GM18873 (cell line): Measurements from ENCODE around the gene RCOR3.
"Not testable (repeated sequence)": the region's sequence is repeated elsewhere in the genome, so short reads cannot be mapped to it uniquely, and the experiment has no call there.

ENCODE experiments used
- ATAC-seq: cut with Tn5 transposase; IDR thresholded peaks from one replicate; pipeline ENCODE4 v1.9.1; 2021; ENCODE audit warnings: mild to moderate bottlenecking, moderate library complexity, moderate number of reproducible peaks; ENCODE audit not compliant: unreplicated experiment, low FRiP score

The RCOR3 gene

DNA sequence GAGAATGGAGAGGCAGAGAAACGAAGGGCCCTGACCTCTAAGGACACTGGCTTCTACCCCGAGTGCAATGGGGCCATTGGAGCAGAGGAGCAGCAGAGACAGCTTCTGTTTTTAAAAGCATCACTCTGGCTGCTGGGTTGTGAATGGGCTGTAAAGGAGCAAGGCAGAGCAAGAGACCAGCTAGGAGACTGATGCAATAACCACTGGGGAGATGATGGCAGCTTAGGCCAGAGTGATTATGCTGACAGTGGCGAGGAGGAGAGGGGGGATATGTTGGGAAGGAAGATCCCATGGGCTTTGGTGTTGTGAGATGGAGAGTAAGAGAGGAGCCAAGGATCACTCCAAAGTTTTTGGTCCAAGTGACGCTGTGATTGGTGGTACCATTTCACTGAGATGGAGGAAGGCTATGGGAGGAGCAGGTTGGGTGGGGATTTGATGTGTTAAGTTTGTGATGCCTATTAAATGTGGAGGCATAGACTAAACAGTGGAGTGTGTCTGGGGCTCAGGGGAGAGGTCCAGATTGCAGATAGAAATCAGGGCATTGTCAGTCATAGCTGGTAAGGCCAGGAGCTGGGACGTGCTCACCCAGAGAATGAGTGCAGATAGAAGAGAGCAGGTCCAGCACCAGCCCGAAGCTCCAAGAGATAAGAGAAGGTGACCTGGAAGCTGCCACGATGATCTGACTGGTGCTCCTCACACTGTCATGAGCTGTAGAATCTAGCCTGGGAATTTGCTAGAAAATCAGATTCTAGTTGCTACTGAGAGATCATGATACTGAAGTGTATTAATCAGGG, 78.5 kb downstream of the RCOR3 start:
- no peak for ATAC-seq

DNA sequence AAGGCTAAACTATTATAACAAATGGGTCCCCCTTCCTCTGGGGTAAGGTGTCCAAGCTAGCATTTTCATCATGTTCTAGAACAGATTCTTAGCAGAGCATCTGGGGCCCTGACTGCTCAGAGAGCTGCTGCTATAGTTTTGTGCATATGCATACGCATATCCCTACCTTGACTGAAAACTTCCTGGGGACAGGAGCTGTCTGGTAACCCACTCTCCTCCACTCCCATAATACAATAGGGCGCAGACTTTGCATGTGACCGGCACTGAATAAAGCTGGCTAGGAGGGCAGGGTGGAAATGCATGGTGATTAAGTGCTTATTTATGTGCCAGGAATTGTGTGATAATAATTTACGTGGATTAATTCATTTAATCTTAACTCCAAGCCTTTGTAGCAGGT, 79.1 kb downstream of the RCOR3 start:
- no peak for ATAC-seq

DNA sequence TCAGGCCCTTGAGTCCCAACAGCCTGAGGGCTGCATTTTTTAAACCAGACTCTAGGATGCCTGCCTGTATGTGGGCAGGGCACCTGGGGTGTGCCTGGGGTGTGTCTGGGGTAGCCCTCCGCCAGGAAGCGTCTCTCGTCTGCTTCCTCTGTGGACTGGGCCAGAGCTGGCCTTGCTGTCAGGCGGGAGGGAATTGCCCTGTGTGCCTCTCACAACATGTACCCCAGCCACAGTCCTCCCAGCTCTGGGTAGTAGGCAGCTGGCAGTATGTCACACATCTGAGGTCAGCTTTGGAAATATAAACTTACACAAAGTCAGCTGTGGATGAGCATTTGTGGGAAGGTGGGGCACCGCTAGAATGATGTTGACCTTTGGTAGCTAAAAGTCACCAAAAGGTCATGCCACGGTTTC, 80.5 kb downstream of the RCOR3 start:
- ATAC-seq = no peak

DNA sequence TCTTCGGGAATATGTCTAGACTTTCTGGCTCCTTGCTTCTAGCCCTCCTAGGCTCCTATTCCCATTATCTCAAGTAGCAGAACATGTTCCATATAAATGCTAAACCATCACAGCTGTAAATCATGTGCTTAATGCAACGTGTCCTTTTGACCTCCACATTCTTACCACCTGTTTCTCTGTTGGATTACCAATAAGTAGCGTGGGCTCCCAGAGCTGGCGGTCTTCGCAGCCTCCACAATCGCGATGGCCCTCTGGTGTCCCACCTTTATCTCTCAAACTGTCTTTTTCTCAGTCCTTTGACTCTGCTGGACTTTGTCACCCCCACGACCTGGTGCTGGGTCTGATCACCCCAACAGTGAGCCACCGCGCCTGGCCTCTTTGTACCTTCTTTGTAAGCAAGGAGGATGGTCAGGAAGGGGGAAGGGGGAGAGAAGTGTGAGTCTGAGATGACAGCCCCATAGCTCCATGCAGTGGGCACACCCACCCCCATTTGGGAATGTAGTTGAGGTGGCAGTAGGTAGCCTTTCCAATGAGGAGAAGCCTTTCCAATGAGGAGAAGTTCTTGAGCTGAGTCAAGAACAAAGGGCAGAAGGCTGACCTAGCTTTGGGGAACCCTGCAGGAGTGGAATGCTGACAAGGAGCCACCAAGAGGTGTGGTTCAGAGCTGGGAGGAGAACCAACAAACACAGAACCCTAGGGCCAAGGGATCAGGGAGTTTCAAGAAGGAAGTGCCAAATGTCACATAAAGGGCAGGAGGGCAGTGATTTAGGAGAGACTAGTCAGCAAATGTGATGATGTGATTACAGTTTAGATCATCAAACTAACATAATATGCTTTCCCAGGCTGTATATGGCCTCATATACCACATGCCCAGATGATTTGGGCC, 81.7 kb downstream of the RCOR3 start:
- ATAC-seq = no peak

DNA sequence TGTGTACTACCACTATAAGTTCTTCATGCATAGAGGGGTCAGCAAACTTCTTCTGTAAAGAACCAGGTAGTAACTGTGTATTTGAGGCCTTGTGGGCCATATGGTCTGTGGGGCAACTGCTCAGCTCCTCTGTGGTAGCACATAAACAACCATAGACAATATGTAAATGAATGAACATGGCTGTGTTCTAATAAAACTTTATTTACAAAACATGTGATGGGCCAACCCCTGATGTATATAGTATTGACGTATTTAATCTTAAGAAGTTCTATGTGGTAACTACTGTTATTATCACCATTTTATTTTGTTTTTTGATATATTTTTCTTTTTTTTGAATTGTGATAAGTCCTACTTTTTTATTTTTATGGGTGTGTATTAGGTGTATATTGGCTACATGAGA, 82.8 kb downstream of the RCOR3 start:
- no peak for ATAC-seq

DNA sequence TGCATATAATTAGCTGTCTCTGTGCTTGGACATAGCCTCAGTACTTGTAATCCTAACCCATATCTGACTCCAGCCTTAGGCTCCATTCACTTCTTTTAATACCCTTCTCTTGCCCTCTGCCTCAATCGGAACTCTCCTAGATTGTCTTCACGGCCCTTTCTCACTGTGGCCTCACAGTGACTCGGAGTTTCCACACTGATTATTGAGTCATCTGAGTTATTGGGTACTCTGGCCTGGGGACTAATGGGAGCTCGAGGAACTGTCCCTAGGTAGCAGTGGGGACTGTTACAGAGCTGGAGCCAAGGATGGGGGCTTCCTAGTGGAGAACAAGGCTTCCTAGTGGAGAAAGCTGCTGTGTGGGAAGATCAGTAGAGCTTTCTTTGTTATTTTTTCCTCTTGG, 84.4 kb downstream of the RCOR3 start:
- ATAC-seq = no peak

DNA sequence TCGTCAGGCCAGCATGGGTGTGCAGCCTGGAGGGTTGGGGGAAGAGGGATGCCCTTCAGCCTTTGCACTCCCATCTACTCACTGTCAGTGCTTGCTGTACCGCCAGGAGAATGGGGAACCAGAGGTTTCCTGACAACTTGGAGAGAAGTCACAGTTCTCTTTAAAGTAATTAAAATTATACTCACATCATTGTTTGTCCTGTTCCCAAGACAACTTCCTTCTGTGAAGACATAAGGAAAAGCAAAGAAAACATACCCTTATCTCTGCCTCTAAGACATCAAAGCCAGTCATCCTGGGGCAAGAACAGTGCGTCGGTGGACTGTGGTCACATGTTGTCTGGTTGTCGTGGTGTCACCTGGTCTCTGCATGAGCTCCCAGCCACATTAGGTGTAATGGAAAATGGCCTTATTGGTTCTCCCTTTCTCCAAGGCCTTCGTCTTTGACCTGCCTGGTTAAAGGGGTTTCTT, 85.0 kb downstream of the RCOR3 start:
- ATAC-seq = no peak

DNA sequence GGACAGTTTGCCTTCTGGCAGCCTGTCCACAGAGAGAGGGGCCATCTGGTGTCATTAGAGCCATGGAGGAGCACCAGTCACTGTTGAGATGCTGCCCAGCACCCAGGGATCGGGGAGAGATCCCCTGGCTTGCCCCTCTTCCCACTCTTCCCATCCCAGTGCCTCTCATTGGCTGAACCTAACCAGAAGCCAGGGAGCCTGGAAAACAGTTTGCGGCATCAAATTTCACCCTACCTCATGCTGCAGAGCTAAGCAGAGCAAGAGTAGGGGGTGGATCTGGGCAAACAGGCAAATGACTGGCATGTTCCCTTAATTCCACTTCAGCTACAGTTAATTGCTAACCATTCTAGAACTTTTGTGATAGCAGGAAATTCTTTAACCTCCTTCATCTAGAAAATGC, 86.6 kb downstream of the RCOR3 start:
- no peak for ATAC-seq

DNA sequence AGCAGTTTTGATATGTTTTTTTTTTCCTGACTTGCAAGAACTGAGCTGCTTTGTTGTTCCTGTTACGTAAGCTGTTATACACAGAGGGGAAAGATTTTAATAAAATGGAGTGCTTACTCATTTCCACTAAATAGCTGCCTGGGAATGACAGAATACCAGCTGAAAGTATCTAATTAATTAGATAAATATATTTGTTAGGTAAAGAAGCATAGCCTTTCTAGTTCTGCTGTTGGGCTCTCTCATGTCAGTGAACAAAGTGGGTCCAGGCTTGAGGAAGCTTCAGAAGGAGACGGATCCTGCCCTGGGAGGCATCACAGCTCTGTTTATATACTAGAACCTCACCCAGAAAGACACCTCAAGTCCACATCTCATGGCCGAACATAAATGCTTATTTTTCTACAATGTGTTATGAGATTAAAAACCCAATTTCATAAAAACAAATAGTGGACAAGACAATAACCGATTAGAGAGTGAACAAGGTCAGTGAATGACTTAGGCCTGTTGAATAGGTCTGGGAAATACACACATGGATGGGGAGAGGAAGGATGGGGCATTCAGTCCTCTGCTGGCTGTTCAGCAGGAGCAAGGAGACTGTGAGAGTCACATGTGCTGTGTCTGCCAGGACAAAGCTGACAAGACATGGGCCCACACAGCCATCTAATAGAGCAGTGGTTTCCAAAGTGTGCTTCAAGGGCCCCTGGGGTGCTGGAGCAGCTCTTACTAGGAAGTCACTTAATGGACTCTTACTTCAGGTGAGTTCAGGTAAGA, 88.1 kb downstream of the RCOR3 start:
- ATAC-seq = no peak

DNA sequence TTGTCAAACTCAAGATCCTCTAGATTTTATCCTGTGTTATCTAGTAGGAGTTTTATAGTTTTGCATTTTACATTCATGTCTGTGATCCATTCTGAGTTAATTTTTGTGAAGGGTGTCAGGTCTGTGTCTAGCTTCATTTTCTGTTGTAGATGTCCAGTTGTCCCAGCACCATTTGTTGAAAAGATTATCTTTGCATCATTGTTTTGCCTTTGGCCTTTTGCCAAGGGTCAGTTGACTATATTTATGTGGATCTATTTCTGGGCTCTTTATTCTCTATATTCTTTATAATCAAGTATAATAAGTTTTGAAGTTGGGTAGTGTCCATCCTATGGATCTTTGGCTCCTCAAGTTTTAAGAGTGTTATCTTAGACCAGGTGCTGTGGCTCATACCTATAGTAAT, 89.4 kb downstream of the RCOR3 start:
- no peak for ATAC-seq

DNA sequence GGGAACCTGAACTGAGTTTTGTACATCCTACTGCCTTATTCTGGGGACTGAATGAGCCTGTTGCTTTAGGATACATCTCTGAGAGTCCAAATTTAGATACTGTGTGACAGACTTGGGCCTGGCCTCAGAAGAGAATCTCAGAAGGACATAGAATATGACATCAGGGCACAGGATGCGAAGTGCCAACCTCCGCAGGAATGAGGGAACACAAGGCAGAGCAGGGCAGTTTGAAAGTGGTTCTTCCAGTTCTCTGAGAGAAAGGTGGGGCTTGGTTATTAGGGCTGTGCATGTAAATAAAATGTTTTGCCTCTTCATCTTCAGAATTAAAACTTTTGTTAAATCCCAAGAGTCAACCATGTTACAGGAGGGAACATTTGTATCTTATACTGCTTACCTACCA, 90.6 kb downstream of the RCOR3 start:
- ATAC-seq = no peak

DNA sequence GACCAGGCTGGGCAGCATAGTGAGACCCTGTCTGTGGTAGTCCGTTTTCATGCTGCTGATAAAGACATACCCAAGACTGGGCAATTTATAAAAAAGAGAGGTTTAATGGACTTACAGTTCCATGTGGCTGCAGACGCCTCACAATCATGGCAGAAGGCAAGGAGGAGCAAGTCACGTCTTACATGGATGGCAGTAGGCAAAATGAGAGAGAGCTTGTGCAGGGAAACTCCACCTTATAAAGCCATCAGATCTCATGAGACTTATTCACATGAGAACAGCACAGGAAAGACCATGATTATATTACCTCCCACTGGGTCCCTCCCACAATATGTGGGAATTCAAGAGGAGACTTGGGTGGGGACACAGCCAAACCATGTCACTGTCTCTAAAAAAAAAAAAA, 92.9 kb downstream of the RCOR3 start:
- ATAC-seq = not testable (repeated sequence)

DNA sequence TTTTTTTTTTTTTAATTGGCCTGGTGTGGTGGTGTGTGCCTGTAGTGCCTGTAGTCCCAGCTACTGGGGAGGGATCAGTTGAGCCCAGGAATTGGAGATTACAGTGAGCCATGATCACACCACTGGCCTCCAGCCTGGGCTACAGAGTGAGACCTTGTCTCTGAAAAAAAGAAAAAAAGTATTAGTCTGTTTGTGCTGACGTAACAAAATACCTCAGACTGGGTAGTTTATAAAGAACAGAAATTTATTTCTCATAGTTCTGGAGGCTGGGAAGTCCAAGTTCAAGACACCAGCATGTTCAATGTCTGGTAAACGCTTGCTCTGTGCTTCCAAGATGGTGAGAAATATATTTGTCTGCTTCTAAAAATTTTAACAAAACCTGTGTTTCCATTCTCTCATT, 93.3 kb downstream of the RCOR3 start:
- no peak for ATAC-seq

DNA sequence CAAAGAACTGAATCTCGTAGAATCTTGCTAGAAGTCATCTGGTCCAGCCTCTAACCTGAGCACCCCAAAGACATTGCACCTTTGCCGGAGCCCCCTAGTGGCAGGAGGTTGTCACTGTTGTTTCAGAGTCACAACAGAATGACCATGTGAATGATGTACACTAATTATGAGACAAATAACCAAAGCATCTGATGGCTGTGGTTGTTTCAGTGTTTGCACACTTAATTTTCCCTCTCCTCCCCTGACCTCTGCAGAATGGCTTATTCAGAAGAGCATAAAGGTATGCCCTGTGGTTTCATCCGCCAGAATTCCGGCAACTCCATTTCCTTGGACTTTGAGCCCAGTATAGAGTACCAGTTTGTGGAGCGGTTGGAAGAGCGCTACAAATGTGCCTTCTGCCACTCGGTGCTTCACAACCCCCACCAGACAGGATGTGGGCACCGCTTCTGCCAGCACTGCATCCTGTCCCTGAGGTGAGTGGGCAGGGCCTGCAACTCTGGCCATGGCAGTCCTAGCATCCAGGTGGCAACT, 93.9 kb downstream of the RCOR3 start:
- ATAC-seq = peak; percentile 81

DNA sequence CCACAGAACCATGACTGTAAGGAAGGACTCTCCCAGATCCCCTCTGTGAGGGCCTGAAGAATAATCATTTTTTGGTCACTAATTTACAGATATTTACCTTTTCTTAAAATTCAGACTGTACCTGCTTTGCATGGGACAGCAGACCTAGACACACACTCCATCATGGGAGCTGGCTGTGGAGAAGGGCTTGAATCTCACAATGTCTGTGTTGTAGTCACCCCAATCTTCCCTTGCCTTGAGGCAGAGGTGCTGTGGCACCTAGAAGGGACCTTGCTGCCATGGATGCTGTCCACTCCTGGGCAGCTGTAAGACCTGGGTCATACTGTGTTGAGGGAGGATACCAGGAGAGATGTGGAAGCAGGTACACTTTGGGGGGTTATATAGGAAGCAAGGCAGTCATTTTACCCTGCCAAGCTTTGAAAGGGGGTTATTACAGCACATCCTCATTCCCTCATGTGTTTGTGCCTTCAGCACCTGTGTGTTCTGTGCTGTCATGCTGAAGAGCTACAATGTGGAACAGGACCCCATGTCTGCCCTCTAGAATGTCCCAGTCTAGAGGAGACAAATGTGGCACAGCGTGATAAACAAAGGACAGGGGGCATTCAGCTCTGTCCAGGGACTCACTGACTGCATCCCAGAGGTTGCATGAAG, 94.5 kb downstream of the RCOR3 start:
- peak; percentile 25 for ATAC-seq

DNA sequence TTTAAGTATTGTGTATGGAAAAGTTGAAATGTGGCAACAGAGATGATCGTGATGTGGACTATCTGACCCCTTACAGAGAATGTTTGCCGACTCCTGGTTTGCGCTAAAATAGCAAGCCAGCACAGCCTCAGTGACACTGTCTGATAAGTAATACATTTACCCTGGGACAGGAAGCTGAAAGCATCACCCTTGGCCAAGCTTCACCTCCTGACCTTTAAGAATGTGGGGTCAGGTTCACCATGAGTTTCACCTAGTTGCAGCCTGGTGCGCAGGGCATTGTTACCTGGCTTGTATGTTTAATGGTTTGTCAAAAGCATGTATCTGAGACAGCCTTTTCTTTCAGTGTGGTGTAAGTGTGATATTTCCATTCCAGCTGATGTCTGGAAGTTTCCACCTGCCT, 96.7 kb downstream of the RCOR3 start:
- ATAC-seq = no peak

DNA sequence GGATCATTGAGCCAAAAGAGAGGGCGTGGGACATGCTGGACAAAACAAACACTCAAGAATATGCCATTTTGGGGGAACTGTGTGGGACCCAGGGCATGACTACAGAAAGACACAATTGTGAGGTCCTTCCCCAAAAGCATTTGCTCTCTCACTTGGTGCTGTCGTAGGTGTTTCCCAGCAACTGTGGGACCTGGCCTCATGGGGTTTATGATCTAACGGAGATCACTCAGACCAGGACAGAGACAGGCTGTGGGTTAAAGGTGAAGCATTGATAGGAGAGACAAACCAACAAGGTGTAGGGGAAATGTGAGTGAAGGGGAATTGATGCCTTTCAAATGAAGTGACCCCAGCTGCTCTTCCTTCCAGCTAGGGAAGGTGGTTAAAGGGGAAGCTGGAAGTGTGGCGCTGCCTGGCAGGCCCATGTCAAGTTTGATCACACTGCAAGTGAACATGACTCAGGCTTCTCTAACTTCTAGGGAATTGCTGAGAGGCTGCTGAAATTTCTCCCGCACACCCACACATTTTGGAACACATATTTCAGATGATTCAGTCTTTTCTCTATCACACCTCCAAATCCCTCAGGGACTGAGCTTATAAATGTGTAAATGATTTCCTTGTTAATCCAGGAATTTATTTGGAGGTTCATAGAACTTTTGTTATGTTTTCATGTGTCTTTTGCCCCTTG, 97.7 kb downstream of the RCOR3 start:
- no peak for ATAC-seq

DNA sequence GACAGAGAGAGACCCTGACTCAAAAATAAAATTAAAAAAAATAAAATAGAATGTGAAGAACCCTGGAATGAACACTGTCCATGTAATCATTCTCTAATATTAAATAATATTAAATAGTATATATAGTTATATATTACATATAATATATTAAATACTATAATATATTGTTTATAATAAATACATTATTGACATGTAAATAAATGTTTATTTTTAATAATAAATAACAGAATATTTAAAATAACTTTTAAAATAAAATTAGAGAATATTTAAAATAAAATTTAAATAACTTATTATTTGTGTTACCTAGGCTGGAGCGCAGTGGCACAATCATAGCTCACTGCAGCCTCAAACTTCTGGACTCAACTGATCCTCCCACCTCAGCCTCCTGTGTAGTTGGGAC, 99.5 kb downstream of the RCOR3 start:
- no peak for ATAC-seq

DNA sequence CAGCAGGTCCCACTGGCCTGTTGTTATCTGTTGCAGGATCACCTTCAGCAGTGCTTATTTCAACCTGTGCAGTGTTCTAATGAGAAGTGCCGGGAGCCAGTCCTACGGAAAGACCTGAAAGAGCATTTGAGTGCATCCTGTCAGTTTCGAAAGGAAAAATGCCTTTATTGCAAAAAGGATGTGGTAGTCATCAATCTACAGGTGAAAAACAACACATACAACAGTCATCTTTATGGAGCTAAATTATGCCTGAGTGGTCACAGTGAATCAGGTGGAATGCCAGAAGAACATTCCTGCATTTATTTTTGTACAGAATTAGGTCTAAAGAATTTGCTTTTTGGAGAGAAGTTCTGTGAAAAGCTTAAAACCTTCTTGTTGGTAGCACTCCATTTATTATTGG, 100.7 kb downstream of the RCOR3 start:
- ATAC-seq = no peak

DNA sequence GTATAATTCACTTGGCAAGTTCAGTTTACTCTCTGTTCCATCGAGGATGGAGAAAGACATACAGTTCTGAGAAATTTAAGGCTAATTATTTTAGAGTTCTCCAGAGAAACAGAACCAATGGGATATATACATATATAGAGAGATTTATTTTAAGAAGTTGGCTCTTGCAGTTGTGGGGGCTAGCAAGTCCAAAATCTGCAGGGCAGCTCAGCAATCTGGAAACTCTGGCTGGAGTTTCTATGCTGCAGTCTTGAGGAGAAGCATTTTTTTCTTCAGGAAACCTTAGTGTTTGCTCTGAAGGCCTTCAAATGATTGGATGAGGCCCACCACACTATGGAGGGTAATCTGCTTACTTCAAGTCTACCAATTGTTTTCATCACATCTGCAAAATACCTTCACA, 102.0 kb downstream of the RCOR3 start:
- no peak for ATAC-seq
